Smooth muscle cell of the brain vasculature (primary cell): Measurements from ENCODE around the gene PAPPA.

Experiments used
- DNase-seq: peaks from one replicate; pipeline ENCODE4 v3.0.0-alpha.2; 2012; ENCODE audit warnings: low read depth, low spot score

Gene PAPPA

GRCh38 chr9:116230051-116230632, 76.6 kb downstream of the PAPPA start:
- DNase-seq, result no peak

- DNase-seq, result no peak
Measured at GRCh38 chr9:116232424-116233159, 79.0 kb downstream of the PAPPA start.

GRCh38 chr9:116233160-116233530, 79.6 kb downstream of the PAPPA start:
- DNase-seq, result no peak

- peak; percentile 83 for DNase-seq
Measured at GRCh38 chr9:116234081-116234480, 80.5 kb downstream of the PAPPA start.

GRCh38 chr9:116236979-116237378, 83.4 kb downstream of the PAPPA start:
- no peak for DNase-seq

- no peak for DNase-seq
Measured at GRCh38 chr9:116237456-116237855, 83.9 kb downstream of the PAPPA start.

- DNase-seq, result no peak
Measured at GRCh38 chr9:116238225-116238624, 84.6 kb downstream of the PAPPA start.

GRCh38 chr9:116238776-116239340, 85.3 kb downstream of the PAPPA start:
- no peak for DNase-seq

- peak; percentile 63 for DNase-seq
Measured at GRCh38 chr9:116243708-116244107, 90.1 kb downstream of the PAPPA start.

GRCh38 chr9:116247284-116247683, 93.7 kb downstream of the PAPPA start:
- no peak for DNase-seq

- DNase-seq, result no peak
Measured at GRCh38 chr9:116247791-116248374, 94.3 kb downstream of the PAPPA start.

- no peak for DNase-seq
Measured at GRCh38 chr9:116250891-116251290, 97.3 kb downstream of the PAPPA start.

GRCh38 chr9:116251366-116251765, 97.8 kb downstream of the PAPPA start:
- DNase-seq, result no peak

- no peak for DNase-seq
Measured at GRCh38 chr9:116260531-116260930, 106.9 kb downstream of the PAPPA start.

GRCh38 chr9:116262448-116262847, 108.9 kb downstream of the PAPPA start:
- DNase-seq, result no peak

- DNase-seq, result no peak
Measured at GRCh38 chr9:116264361-116264760, 110.8 kb downstream of the PAPPA start.

GRCh38 chr9:116267021-116267420, 113.4 kb downstream of the PAPPA start:
- DNase-seq, result no peak

GRCh38 chr9:116269250-116269649, 115.7 kb downstream of the PAPPA start:
- no peak for DNase-seq

GRCh38 chr9:116270546-116270945, 117.0 kb downstream of the PAPPA start:
- DNase-seq, result no peak

- DNase-seq, result no peak
Measured at GRCh38 chr9:116271340-116271739, 117.7 kb downstream of the PAPPA start.

GRCh38 chr9:116271991-116272390, 118.4 kb downstream of the PAPPA start:
- DNase-seq, result no peak

GRCh38 chr9:116274293-116274692, 120.7 kb downstream of the PAPPA start:
- no peak for DNase-seq
